Endodermal cell (in vitro differentiated cells): Measurements from ENCODE around the gene PPP3CB. TPM values are rescaled to one million over a fixed set of nuclear protein-coding genes. Genes with fewer than 3 reads are reported as not detected.

Source experiments
- DNase-seq: peaks from one replicate; pipeline ENCODE4 v3.0.0-alpha.2; 2017
- H3K27ac ChIP-seq: 2 replicates; pipeline ENCODE4 v1.5.1; 2013; ENCODE audit warnings: mild to moderate bottlenecking, low read depth, low read length, moderate library complexity
- H3K27me3 ChIP-seq: 2 replicates; pipeline ENCODE4 v1.6.1; 2013; ENCODE audit warnings: mild to moderate bottlenecking, low read length, moderate library complexity; ENCODE audit not compliant: insufficient read depth, control insufficient read depth, poor library complexity, severe bottlenecking
- H3K36me3 ChIP-seq: 2 replicates; pipeline ENCODE4 v1.7.0; 2013; ENCODE audit warnings: mild to moderate bottlenecking, low read length, moderate library complexity; ENCODE audit not compliant: control insufficient read depth, insufficient read depth
- H3K4me1 ChIP-seq: one replicate; pipeline ENCODE4 v1.7.0; 2013; ENCODE audit warnings: low read length; ENCODE audit not compliant: control insufficient read depth, insufficient read depth
- H3K4me3 ChIP-seq: 2 replicates; pipeline ENCODE4 v1.5.1; 2013; ENCODE audit warnings: mild to moderate bottlenecking, low read length, moderate library complexity
- H3K9ac ChIP-seq: 2 replicates; pipeline ENCODE4 v1.6.1; 2013; ENCODE audit warnings: mild to moderate bottlenecking, low read length, moderate library complexity; ENCODE audit not compliant: poor library complexity, severe bottlenecking; ENCODE audit errors: extremely low read depth
- H3K9me3 ChIP-seq: 2 replicates; pipeline ENCODE4 v1.6.1; 2013; ENCODE audit warnings: mild to moderate bottlenecking, low read length, moderate library complexity; ENCODE audit not compliant: control insufficient read depth
- H3K27ac Mint-ChIP-seq: 2 replicates; pipeline ENCODE4 v1.8.0; 2020; ENCODE audit warnings: mixed read lengths
- H3K27me3 Mint-ChIP-seq: 2 replicates; pipeline ENCODE4 v1.8.0; 2021; ENCODE audit warnings: mild to moderate bottlenecking, mixed read lengths; ENCODE audit not compliant: insufficient read depth
- H3K36me3 Mint-ChIP-seq: 2 replicates; pipeline ENCODE4 v1.8.0; 2020; ENCODE audit warnings: low read depth, mixed read lengths
- H3K4me1 Mint-ChIP-seq: 2 replicates; pipeline ENCODE4 v1.8.0; 2020; ENCODE audit warnings: mixed read lengths
- H3K4me3 Mint-ChIP-seq: 2 replicates; pipeline ENCODE4 v1.8.0; 2020; ENCODE audit warnings: mild to moderate bottlenecking, moderate library complexity, mixed read lengths
- H3K9me3 Mint-ChIP-seq: 2 replicates; pipeline ENCODE4 v1.8.0; 2020; ENCODE audit warnings: mild to moderate bottlenecking, mixed read lengths
- WGBS, 2 experiments: methylation state at CpG; one replicate each; pipeline versions ENCODE4 v1.1.5 to v1.1.7; 2013; ENCODE audit warnings: missing lambda C conversion rate in 2 of 2, mixed read lengths in 1 of 2; ENCODE audit not compliant: insufficient coverage in 1 of 2, insufficient read length in 1 of 2; 5-methylcytosine and 5-hydroxymethylcytosine counted together
- total RNA-seq, 2 donors: library from RNA; stranded (reverse); fragmentation: NEBNext Ultra II Directional in 1 of 2; extraction: Animal tissue kit (Norgen Biotek cat#: 25700) in 1 of 2; gene quantifications; 2 replicates in 1 of 2; 3 replicates in 1 of 2; pipeline ENCODE4 v1.2.1, GENCODE V29; 2021
- TF ChIP-seq, protein P1 (sequence below): fragments of 200-600 bp; sonication (generic); conservative IDR thresholded peaks from 2 replicates; pipeline ENCODE4 v1.5.0; 2021; ENCODE audit warnings: antibody characterized with exemption, mild to moderate bottlenecking

PPP3CB gene
- total RNA-seq, 2 donors from 2014 or later, result 39.2 to 40.2 TPM

DNA sequence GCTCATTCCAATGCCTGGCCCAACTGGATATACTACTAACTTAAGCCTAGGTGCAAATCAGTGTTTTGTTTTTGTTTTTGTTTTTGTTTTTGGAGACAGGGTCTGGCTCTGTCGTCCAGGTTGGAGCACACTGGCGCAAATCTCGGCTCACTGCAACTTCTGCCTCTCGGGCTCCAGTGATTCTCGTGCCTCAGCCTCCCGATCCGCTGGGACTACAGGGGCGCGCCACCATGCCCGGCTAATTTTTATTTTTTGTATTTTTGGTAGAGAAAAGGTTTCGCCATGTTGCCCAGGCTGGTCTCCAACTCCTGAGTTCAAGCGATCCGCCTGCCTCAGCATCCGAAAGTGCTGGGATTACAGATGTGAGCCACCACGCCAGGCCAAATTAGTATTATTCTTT lies 1.6 kb downstream of the PPP3CB start:
- no peak for DNase-seq
- Histone ChIP-seq H3K4me1 (no peaks in the 10 kb centered on the region), H3K27ac (no peak overlapping the region), H3K9ac (no peak overlapping the region), H3K4me3 (peak overlapping the region; percentile 96), H3K27me3 (no peaks in the 10 kb centered on the region), H3K36me3 (peaks cover 27% of the 10 kb centered on the region), H3K9me3 (no peaks in the 10 kb centered on the region)
- Mint-ChIP-seq H3K4me3 (peak overlapping the region; percentile 90), H3K9me3 (no peaks in the 10 kb centered on the region), H3K27me3 (no peaks in the 10 kb centered on the region), H3K36me3 (peaks cover 24% of the 10 kb centered on the region), H3K27ac (no peak overlapping the region), H3K4me1 (peaks cover 21% of the 10 kb centered on the region)
- 93 to 95% methylated on average over 13 to 15 of the region's 15 CpGs for WGBS, 2 experiments
- TF ChIP-seq, protein P1, sequence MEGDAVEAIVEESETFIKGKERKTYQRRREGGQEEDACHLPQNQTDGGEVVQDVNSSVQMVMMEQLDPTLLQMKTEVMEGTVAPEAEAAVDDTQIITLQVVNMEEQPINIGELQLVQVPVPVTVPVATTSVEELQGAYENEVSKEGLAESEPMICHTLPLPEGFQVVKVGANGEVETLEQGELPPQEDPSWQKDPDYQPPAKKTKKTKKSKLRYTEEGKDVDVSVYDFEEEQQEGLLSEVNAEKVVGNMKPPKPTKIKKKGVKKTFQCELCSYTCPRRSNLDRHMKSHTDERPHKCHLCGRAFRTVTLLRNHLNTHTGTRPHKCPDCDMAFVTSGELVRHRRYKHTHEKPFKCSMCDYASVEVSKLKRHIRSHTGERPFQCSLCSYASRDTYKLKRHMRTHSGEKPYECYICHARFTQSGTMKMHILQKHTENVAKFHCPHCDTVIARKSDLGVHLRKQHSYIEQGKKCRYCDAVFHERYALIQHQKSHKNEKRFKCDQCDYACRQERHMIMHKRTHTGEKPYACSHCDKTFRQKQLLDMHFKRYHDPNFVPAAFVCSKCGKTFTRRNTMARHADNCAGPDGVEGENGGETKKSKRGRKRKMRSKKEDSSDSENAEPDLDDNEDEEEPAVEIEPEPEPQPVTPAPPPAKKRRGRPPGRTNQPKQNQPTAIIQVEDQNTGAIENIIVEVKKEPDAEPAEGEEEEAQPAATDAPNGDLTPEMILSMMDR, result no peak

DNA sequence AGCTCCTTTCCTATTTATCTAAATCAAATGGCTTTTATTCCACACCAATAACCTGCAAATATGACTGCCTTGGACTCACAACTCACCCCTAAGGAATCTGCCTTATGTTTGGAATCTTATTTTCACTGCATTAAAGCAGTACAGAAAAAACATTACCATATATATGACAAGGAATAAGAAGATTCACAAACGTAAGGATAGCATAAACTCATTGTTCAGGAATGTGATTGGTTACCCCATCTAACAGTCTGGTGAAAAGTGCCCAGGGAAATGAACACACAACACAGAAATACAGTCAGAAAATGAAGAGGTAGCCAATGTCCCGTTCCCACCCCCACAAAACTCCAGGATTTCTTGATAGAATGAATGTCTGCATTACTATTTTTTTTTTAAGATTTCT lies 2.0 kb downstream of the PPP3CB start:
- H3K36me3 ChIP-seq, result peaks cover 23% of the 10 kb centered on the region
- no peak for DNase-seq
- H3K4me1 ChIP-seq, result no peaks in the 10 kb centered on the region
- H3K4me3 Mint-ChIP-seq, result peak overlapping the region; percentile 90
- H3K9me3 Mint-ChIP-seq, result no peaks in the 10 kb centered on the region
- H3K9me3 ChIP-seq, result no peaks in the 10 kb centered on the region
- no peak overlapping the region for H3K27ac Mint-ChIP-seq
- peaks cover 20% of the 10 kb centered on the region for H3K36me3 Mint-ChIP-seq
- H3K9ac ChIP-seq, result no peak overlapping the region
- H3K27ac ChIP-seq, result no peak overlapping the region
- H3K27me3 ChIP-seq, result no peaks in the 10 kb centered on the region
- WGBS, 2 experiments, result 82 to 100% methylated on average over 1 to 2 of the region's 2 CpGs
- peak overlapping the region; percentile 96 for H3K4me3 ChIP-seq
- H3K4me1 Mint-ChIP-seq, result peaks cover 21% of the 10 kb centered on the region
- no peaks in the 10 kb centered on the region for H3K27me3 Mint-ChIP-seq
- TF ChIP-seq, protein P1, result no peak

DNA sequence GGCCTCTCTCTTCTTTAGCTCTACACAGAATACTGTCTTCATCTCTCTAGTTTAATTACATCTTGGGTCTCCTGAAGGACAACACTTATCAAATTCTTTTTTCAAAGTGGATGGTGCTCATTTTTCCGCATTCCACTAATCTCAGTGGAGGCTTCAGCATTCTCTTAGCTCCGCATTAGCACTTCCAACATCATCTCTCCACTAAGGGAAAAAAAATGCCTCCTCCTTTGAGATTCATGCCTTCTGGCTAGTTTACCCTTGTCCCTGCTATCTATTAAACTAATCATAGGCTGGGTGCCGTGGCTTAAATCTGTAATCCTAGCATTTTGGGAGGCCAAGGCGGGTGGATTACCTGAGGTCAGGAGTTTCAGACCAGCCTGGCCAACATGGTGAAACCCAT lies 9.2 kb downstream of the PPP3CB start:
- Histone ChIP-seq H3K9me3 (no peaks in the 10 kb centered on the region), H3K27ac (no peak overlapping the region), H3K9ac (no peak overlapping the region), H3K4me3 (no peak overlapping the region), H3K27me3 (no peaks in the 10 kb centered on the region), H3K36me3 (peaks cover 25% of the 10 kb centered on the region), H3K4me1 (no peaks in the 10 kb centered on the region)
- TF ChIP-seq, protein P1, result no peak
- H3K4me3 Mint-ChIP-seq, result no peak overlapping the region
- WGBS, 2 experiments, result 95% methylated on average over 3 to 4 of the region's 4 CpGs
- H3K27ac Mint-ChIP-seq, result no peak overlapping the region
- DNase-seq, result no peak
- H3K36me3 Mint-ChIP-seq, result peaks cover 39% of the 10 kb centered on the region
- H3K9me3 Mint-ChIP-seq, result peaks cover 3% of the 10 kb centered on the region
- no peaks in the 10 kb centered on the region for H3K27me3 Mint-ChIP-seq
- no peaks in the 10 kb centered on the region for H3K4me1 Mint-ChIP-seq
